HEK293 (cell line): ENCODE data around the gene TFAM.

ENCODE experiments used
- CTCF ChIA-PET: fragments of 350-600 bp; formaldehyde crosslinking; extraction: SDS; loops from one replicate; lab custom pipeline; 2021; ENCODE audit warnings: antibody characterized with exemption; lab: Yijun Ruan, JAX
- POLR2A ChIA-PET: fragments of 300-600 bp; formaldehyde crosslinking; extraction: SDS; loops from one replicate; lab custom pipeline; 2020; ENCODE audit warnings: antibody characterized with exemption, inconsistent platforms; lab: Yijun Ruan, JAX
- H3K27ac ChIP-seq: fragments of 200-500 bp; sonication (Bioruptor generic); 2 replicates; pipeline ENCODE4 v1.5.1; 2014; ENCODE audit warnings: low read depth, low read length, control low read depth, inconsistent platforms; ENCODE audit errors: extremely low read depth
- H3K36me3 ChIP-seq, 2 experiments: fragments of 200-500 bp in 1 of 2; sonication (Bioruptor generic) in 1 of 2; 1 replicate in 1 of 2; 2 replicates in 1 of 2; pipeline ENCODE4 v1.5.1; 2014 to 2017; ENCODE audit warnings: inconsistent platforms in 2 of 2, low read length in 2 of 2; ENCODE audit not compliant: control insufficient read depth in 2 of 2, insufficient read depth in 1 of 2
- H3K4me1 ChIP-seq: fragments of 200-500 bp; sonication (Bioruptor generic); 2 replicates; pipeline ENCODE4 v1.5.1; 2014; ENCODE audit warnings: mild to moderate bottlenecking, low read length, inconsistent platforms; ENCODE audit not compliant: control insufficient read depth, insufficient read depth
- H3K4me3 ChIP-seq: 2 replicates; pipeline ENCODE4 v1.5.1; 2011; ENCODE audit warnings: low read depth, mild to moderate bottlenecking, control low read depth, low read length, moderate library complexity
- H3K9me3 ChIP-seq: fragments of 200-500 bp; sonication (Bioruptor generic); 2 replicates; pipeline ENCODE4 v1.5.1; 2014; ENCODE audit warnings: low read depth, low read length, inconsistent platforms; ENCODE audit not compliant: control insufficient read depth, insufficient read depth
- GLI4 ChIP-seq: fragments of 450-650 bp; formaldehyde crosslinking; IDR thresholded peaks from 2 replicates; pipeline ENCODE4 v1.5.1; 2016; ENCODE audit warnings: missing biosample characterization, missing genetic modification characterization
- HOXA7 ChIP-seq: sonication (generic); formaldehyde crosslinking; IDR thresholded peaks from 2 replicates; pipeline ENCODE4 v1.8.1; 2022; ENCODE audit warnings: missing genetic modification reagents, borderline replicate concordance
- HOXD13 ChIP-seq: sonication (generic); formaldehyde crosslinking; IDR thresholded peaks from 2 replicates; pipeline ENCODE4 v1.8.0; 2022; ENCODE audit warnings: missing genetic modification reagents, borderline replicate concordance
- KLF10 ChIP-seq: fragments of 450-650 bp; IDR thresholded peaks from 2 replicates; pipeline ENCODE4 v1.5.1; 2018; ENCODE audit warnings: missing biosample characterization, mild to moderate bottlenecking, missing genetic modification characterization
- REPIN1 ChIP-seq: fragments of 450-650 bp; formaldehyde crosslinking; IDR thresholded peaks from 2 replicates; pipeline ENCODE4 v1.5.1; 2017; ENCODE audit warnings: missing biosample characterization, missing genetic modification characterization, low read depth
- SP2 ChIP-seq: fragments of 450-650 bp; formaldehyde crosslinking; IDR thresholded peaks from 2 replicates; pipeline ENCODE4 v1.5.1; 2016; ENCODE audit warnings: missing biosample characterization, missing genetic modification characterization
- TRIM28 ChIP-seq: IDR thresholded peaks from 2 replicates; pipeline ENCODE4 v1.6.1; 2011; ENCODE audit warnings: low read length, control low read depth, borderline replicate concordance
- ZBTB20 ChIP-seq: fragments of 450-650 bp; formaldehyde crosslinking; IDR thresholded peaks from 2 replicates; pipeline ENCODE4 v1.5.1; 2016; ENCODE audit warnings: missing biosample characterization, missing genetic modification characterization
- ZFP69B ChIP-seq: fragments of 450-650 bp; formaldehyde crosslinking; IDR thresholded peaks from 2 replicates; pipeline ENCODE4 v1.5.1; 2016; ENCODE audit warnings: missing biosample characterization, missing genetic modification characterization
- ZNF10 ChIP-seq: fragments of 450-650 bp; formaldehyde crosslinking; IDR thresholded peaks from 2 replicates; pipeline ENCODE4 v1.5.1; 2017; ENCODE audit warnings: missing biosample characterization, missing genetic modification characterization
- ZNF114 ChIP-seq: fragments of 450-650 bp; formaldehyde crosslinking; IDR thresholded peaks from 2 replicates; pipeline ENCODE4 v1.5.0; 2017; ENCODE audit warnings: missing biosample characterization, missing genetic modification characterization
- ZNF157 ChIP-seq: fragments of 450-650 bp; formaldehyde crosslinking; IDR thresholded peaks from 2 replicates; pipeline ENCODE4 v1.5.1; 2016; ENCODE audit warnings: missing biosample characterization, missing genetic modification characterization
- ZNF16 ChIP-seq: fragments of 450-650 bp; formaldehyde crosslinking; IDR thresholded peaks from 2 replicates; pipeline ENCODE4 v1.5.1; 2016; ENCODE audit warnings: low read depth, missing biosample characterization, missing genetic modification characterization
- ZNF2 ChIP-seq: fragments of 450-650 bp; formaldehyde crosslinking; IDR thresholded peaks from 2 replicates; pipeline ENCODE4 v1.5.1; 2016; ENCODE audit warnings: missing biosample characterization, missing genetic modification characterization
- ZNF37A ChIP-seq: fragments of 450-650 bp; IDR thresholded peaks from 2 replicates; pipeline ENCODE4 v1.5.1; 2018; ENCODE audit warnings: missing biosample characterization, missing genetic modification characterization
- ZNF530 ChIP-seq: fragments of 450-650 bp; formaldehyde crosslinking; IDR thresholded peaks from 2 replicates; pipeline ENCODE4 v1.5.1; 2016; ENCODE audit warnings: low read depth, missing biosample characterization, missing genetic modification characterization
- ZNF560 ChIP-seq: fragments of 450-650 bp; formaldehyde crosslinking; IDR thresholded peaks from 2 replicates; pipeline ENCODE4 v1.5.1; 2017; ENCODE audit warnings: missing biosample characterization, missing genetic modification characterization, borderline replicate concordance
- ZNF621 ChIP-seq: fragments of 450-650 bp; formaldehyde crosslinking; IDR thresholded peaks from 2 replicates; pipeline ENCODE4 v1.5.1; 2017; ENCODE audit warnings: missing biosample characterization, missing genetic modification characterization
- ZNF837 ChIP-seq: fragments of 450-650 bp; formaldehyde crosslinking; IDR thresholded peaks from 2 replicates; pipeline ENCODE4 v1.5.1; 2016; ENCODE audit warnings: missing biosample characterization, missing genetic modification characterization
- ZSCAN30 ChIP-seq: fragments of 450-650 bp; IDR thresholded peaks from 2 replicates; pipeline ENCODE4 v1.5.1; 2018; ENCODE audit warnings: missing biosample characterization, mild to moderate bottlenecking, missing genetic modification characterization, moderate library complexity
- TF ChIP-seq, protein P1 (sequence below): fragments of 450-650 bp; formaldehyde crosslinking; IDR thresholded peaks from 2 replicates; pipeline ENCODE4 v1.5.1; 2016; ENCODE audit warnings: missing biosample characterization, missing genetic modification characterization
- TF ChIP-seq, protein P2 (sequence below): fragments of 450-650 bp; formaldehyde crosslinking; IDR thresholded peaks from 2 replicates; pipeline ENCODE4 v1.5.1; 2016; ENCODE audit warnings: missing biosample characterization, missing genetic modification characterization, borderline replicate concordance
- TF ChIP-seq, protein P3 (sequence below): fragments of 450-650 bp; formaldehyde crosslinking; IDR thresholded peaks from 2 replicates; pipeline ENCODE4 v1.5.1; 2017; ENCODE audit warnings: missing biosample characterization, missing genetic modification characterization

TFAM gene

DNA sequence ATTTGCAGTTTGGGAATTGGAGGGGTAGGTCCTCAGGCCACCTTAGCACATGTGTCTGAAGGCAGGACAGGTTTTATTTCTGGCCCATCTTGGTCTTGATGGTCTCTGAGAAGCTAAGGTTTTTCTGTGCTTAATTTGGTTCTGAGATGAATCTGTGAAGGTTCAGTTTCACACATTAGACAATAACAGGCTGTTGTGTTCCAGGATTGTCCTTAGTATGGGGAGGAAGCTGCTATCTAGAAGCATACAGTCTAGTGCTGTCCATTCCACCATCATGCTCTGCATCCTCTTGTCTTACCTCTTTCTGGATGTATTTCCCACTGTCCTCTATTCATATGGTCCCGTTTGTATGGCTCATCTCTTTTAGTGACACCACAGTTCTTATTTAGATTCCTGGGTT is 43.3 kb upstream of the TFAM start:
- no peak overlapping the region for H3K4me3 ChIP-seq
- TF ChIP-seq, protein P1, sequence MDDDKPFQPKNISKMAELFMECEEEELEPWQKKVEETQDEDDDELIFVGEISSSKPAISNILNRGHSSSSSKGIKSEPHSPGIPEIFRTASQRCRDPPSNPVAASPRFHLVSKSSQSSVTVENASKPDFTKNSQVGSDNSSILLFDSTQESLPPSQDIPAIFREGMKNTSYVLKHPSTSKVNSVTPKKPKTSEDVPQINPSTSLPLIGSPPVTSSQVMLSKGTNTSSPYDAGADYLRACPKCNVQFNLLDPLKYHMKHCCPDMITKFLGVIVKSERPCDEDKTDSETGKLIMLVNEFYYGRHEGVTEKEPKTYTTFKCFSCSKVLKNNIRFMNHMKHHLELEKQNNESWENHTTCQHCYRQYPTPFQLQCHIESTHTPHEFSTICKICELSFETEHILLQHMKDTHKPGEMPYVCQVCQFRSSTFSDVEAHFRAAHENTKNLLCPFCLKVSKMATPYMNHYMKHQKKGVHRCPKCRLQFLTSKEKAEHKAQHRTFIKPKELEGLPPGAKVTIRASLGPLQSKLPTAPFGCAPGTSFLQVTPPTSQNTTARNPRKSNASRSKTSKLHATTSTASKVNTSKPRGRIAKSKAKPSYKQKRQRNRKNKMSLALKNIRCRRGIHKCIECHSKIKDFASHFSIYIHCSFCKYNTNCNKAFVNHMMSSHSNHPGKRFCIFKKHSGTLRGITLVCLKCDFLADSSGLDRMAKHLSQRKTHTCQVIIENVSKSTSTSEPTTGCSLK (tag by site-specific recombination) = no peak
- TF ChIP-seq REPIN1 (tag by site-specific recombination) = no peak
- no peak for TF ChIP-seq GLI4 (tag by site-specific recombination)
- TF ChIP-seq KLF10 (tag by site-specific recombination) = no peak
- ChIA-PET POLR2A (no interaction called here), CTCF (interaction anchor here (0.7 to 3.2 kb wide), 3 partner anchors 14 to 152 kb away, joined by 4 to 11 read pairs (median 6); no protein-coding TSS in a partner anchor)
- H3K36me3 ChIP-seq = no peaks in the 10 kb centered on the region
- H3K27ac ChIP-seq = no peak overlapping the region
- H3K4me1 ChIP-seq = 0 out of 2 replicates have a peak, but pooled peaks cover 3% of the 10 kb centered on the region
- no peaks in the 10 kb centered on the region for H3K9me3 ChIP-seq

DNA sequence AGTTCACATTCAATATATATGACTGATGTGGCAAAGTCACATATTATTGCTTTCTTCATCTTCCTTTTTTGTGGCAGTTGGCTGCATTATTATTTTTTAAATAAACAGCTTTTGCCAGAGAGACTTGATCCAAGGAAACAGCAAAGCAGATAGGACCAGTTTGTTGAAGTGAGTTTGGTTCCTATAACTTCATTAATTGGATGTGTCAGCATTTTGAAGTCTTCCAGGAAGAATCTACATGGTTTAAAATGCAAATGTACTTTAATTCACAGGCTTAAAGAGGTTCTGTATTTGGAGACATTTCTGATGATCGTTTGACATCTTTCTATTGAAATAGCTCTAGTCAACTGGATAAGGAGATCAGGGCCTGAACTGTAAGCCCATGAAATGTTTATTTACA is 37.2 kb upstream of the TFAM start:
- ChIA-PET CTCF (no interaction called here), POLR2A (interaction anchor here (2.7 kb wide), 1 partner anchor 13 kb away, joined by 9 read pairs; the partner anchor contains the start of gene UBE2D1)
- no peak overlapping the region for H3K4me3 ChIP-seq
- peaks cover 17% of the 10 kb centered on the region for H3K4me1 ChIP-seq
- H3K36me3 ChIP-seq = no peaks in the 10 kb centered on the region
- peak overlapping the region; percentile 53 for H3K27ac ChIP-seq
- no peak for TF ChIP-seq ZSCAN30
- TF ChIP-seq ZNF10 (tag by site-specific recombination) = no peak
- TF ChIP-seq ZBTB20 (tag by site-specific recombination) = no peak
- no peak for TF ChIP-seq ZNF37A (tag by site-specific recombination)
- TF ChIP-seq, protein P2, sequence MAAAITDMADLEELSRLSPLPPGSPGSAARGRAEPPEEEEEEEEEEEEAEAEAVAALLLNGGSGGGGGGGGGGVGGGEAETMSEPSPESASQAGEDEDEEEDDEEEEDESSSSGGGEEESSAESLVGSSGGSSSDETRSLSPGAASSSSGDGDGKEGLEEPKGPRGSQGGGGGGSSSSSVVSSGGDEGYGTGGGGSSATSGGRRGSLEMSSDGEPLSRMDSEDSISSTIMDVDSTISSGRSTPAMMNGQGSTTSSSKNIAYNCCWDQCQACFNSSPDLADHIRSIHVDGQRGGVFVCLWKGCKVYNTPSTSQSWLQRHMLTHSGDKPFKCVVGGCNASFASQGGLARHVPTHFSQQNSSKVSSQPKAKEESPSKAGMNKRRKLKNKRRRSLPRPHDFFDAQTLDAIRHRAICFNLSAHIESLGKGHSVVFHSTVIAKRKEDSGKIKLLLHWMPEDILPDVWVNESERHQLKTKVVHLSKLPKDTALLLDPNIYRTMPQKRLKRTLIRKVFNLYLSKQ (tag by site-specific recombination) = no peak
- TF ChIP-seq, protein P3, sequence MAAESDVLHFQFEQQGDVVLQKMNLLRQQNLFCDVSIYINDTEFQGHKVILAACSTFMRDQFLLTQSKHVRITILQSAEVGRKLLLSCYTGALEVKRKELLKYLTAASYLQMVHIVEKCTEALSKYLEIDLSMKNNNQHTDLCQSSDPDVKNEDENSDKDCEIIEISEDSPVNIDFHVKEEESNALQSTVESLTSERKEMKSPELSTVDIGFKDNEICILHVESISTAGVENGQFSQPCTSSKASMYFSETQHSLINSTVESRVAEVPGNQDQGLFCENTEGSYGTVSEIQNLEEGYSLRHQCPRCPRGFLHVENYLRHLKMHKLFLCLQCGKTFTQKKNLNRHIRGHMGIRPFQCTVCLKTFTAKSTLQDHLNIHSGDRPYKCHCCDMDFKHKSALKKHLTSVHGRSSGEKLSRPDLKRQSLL (tag by site-specific recombination) = no peak
- TF ChIP-seq TRIM28 = no peak
- TF ChIP-seq ZNF837 (tag by site-specific recombination) = no peak
- TF ChIP-seq ZNF621 (tag by site-specific recombination) = no peak
- no peak for TF ChIP-seq HOXD13 (CRISPR knock-in tag)
- no peak for TF ChIP-seq ZNF157 (tag by site-specific recombination)
- TF ChIP-seq ZNF2 (tag by site-specific recombination) = no peak
- no peak for TF ChIP-seq ZNF530 (tag by site-specific recombination)
- no peak for TF ChIP-seq ZNF114 (tag by site-specific recombination)
- TF ChIP-seq HOXA7 (CRISPR knock-in tag) = no peak
- TF ChIP-seq ZFP69B (tag by site-specific recombination) = no peak
- no peak for TF ChIP-seq ZNF16 (tag by site-specific recombination)
- no peak for TF ChIP-seq ZNF560 (tag by site-specific recombination)
- no peak for TF ChIP-seq SP2 (tag by site-specific recombination)
- no peaks in the 10 kb centered on the region for H3K9me3 ChIP-seq
